Spinal cord (tissue), 10 donors: ENCODE results near the gene COL20A1. TPM values are rescaled to one million over a fixed set of nuclear protein-coding genes. Genes with fewer than 3 reads are reported as not detected.
"Not testable (repeated sequence)": the region's sequence is repeated elsewhere in the genome, so short reads cannot be mapped to it uniquely, and the experiment has no call there.

Experiments
- DNase-seq, 6 donors: peaks; one replicate each; pipeline versions ENCODE4 v3.0.0 to v3.0.0-alpha.2; 2013 to 2015; ENCODE audit warnings: low spot score in 6 of 6, low read depth in 4 of 6
- H3K27ac ChIP-seq: one replicate; pipeline ENCODE4 v1.5.1; 2013; ENCODE audit warnings: low read depth, low read length, control low read depth
- H3K27me3 ChIP-seq: one replicate; pipeline ENCODE4 v1.6.1; 2013; ENCODE audit warnings: low read length; ENCODE audit not compliant: control insufficient read depth, insufficient read depth
- H3K36me3 ChIP-seq: one replicate; pipeline ENCODE4 v1.6.1; 2013; ENCODE audit warnings: low read length; ENCODE audit not compliant: control insufficient read depth, insufficient read depth
- H3K4me1 ChIP-seq: one replicate; pipeline ENCODE4 v1.6.1; 2013; ENCODE audit warnings: low read length; ENCODE audit not compliant: control insufficient read depth, insufficient read depth
- H3K4me3 ChIP-seq: one replicate; pipeline ENCODE4 v1.5.1; 2013; ENCODE audit warnings: low read depth, low read length, control low read depth
- H3K9me3 ChIP-seq: one replicate; pipeline ENCODE4 v1.6.1; 2013; ENCODE audit warnings: low read length; ENCODE audit not compliant: control insufficient read depth, insufficient read depth
- WGBS: methylation state at CpG from one replicate; pipeline ENCODE4 v1.1.5; 2013; ENCODE audit warnings: missing lambda C conversion rate; ENCODE audit not compliant: insufficient coverage; 5-methylcytosine and 5-hydroxymethylcytosine counted together
- polyA plus RNA-seq, 2 donors: library from polyadenylated mRNA; unstranded; fragments of 120-200 nt; gene quantifications; one replicate each; pipeline ENCODE4 v1.2.1, GENCODE V29; 2013; ENCODE audit not compliant: insufficient read length in 2 of 2
- total RNA-seq, 2 donors: library from RNA; depleted of rRNA in 1 of 2; stranded (reverse); fragments of 120-200 nt in 1 of 2; fragments of >200 nt in 1 of 2; gene quantifications; one replicate each; pipeline versions ENCODE4 v1.2.3 to v1.2.4, GENCODE V29; 2013 to 2014
- donor health status: healthy.

Gene COL20A1
- total and polyA plus RNA-seq, 4 donors: 10.3 to 50.9 (median 32.2) TPM

GRCh38 chr20:63373996-63374395, 81.0 kb downstream of the COL20A1 start:
- Histone ChIP-seq H3K36me3 (peaks cover 9% of the 10 kb centered on the region), H3K27ac (no peak overlapping the region), H3K4me3 (no peak overlapping the region), H3K4me1 (peaks cover 48% of the 10 kb centered on the region), H3K27me3 (peaks cover 2% of the 10 kb centered on the region), H3K9me3 (no peaks in the 10 kb centered on the region)
- DNase-seq: no peak
- 81% methylated on average over 17 of the region's 19 CpGs for WGBS

- H3K27ac ChIP-seq: no peak overlapping the region
- H3K27me3 ChIP-seq: peaks cover 2% of the 10 kb centered on the region
- H3K4me1 ChIP-seq: peaks cover 52% of the 10 kb centered on the region
- 64% methylated on average over 11 of the region's 12 CpGs for WGBS
- no peaks in the 10 kb centered on the region for H3K9me3 ChIP-seq
- DNase-seq: no peak
- H3K4me3 ChIP-seq: no peak overlapping the region
- peaks cover 9% of the 10 kb centered on the region for H3K36me3 ChIP-seq
Measured at GRCh38 chr20:63374504-63374903, 81.5 kb downstream of the COL20A1 start.

GRCh38 chr20:63375438-63375837, 82.5 kb downstream of the COL20A1 start:
- Histone ChIP-seq H3K4me1 (peaks cover 46% of the 10 kb centered on the region), H3K27ac (no peak overlapping the region), H3K9me3 (no peaks in the 10 kb centered on the region), H3K36me3 (peaks cover 9% of the 10 kb centered on the region), H3K27me3 (peaks cover 2% of the 10 kb centered on the region), H3K4me3 (no peak overlapping the region)
- no peak for DNase-seq
- 75% methylated on average over 2 of the region's 3 CpGs for WGBS

- DNase-seq: no peak
- Histone ChIP-seq H3K27ac (no peak overlapping the region), H3K9me3 (no peaks in the 10 kb centered on the region), H3K27me3 (peaks cover 2% of the 10 kb centered on the region), H3K36me3 (peaks cover 9% of the 10 kb centered on the region), H3K4me1 (peaks cover 40% of the 10 kb centered on the region), H3K4me3 (no peak overlapping the region)
- WGBS: 36% methylated on average over 24 of the region's 31 CpGs
Measured at GRCh38 chr20:63376283-63377250, 83.6 kb downstream of the COL20A1 start.

GRCh38 chr20:63377256-63377941, 84.4 kb downstream of the COL20A1 start:
- H3K27ac ChIP-seq: no peak overlapping the region
- peaks cover 2% of the 10 kb centered on the region for H3K27me3 ChIP-seq
- 3% methylated on average over 28 of the region's 32 CpGs for WGBS
- peaks cover 47% of the 10 kb centered on the region for H3K4me1 ChIP-seq
- H3K36me3 ChIP-seq: peaks cover 9% of the 10 kb centered on the region
- H3K4me3 ChIP-seq: no peak overlapping the region
- DNase-seq: peak; percentile 43 to 97 (median 62)
- H3K9me3 ChIP-seq: no peaks in the 10 kb centered on the region

GRCh38 chr20:63377951-63378381, 85.0 kb downstream of the COL20A1 start:
- DNase-seq: peak in 2 of 6 donors; percentile 80 to 82
- WGBS: 12% methylated on average over 15 of the region's 15 CpGs
- H3K27ac ChIP-seq: no peak overlapping the region
- no peak overlapping the region for H3K4me3 ChIP-seq
- H3K9me3 ChIP-seq: no peaks in the 10 kb centered on the region
- peaks cover 48% of the 10 kb centered on the region for H3K4me1 ChIP-seq
- peaks cover 9% of the 10 kb centered on the region for H3K36me3 ChIP-seq
- H3K27me3 ChIP-seq: peaks cover 2% of the 10 kb centered on the region

GRCh38 chr20:63378626-63379025, 85.6 kb downstream of the COL20A1 start:
- Histone ChIP-seq H3K9me3 (no peaks in the 10 kb centered on the region), H3K4me1 (peaks cover 48% of the 10 kb centered on the region), H3K27ac (no peak overlapping the region), H3K36me3 (peaks cover 6% of the 10 kb centered on the region), H3K4me3 (no peak overlapping the region), H3K27me3 (peaks cover 2% of the 10 kb centered on the region)
- DNase-seq: no peak
- WGBS: 74% methylated on average over 8 of the region's 12 CpGs

- H3K36me3 ChIP-seq: no peaks in the 10 kb centered on the region
- no peak overlapping the region for H3K27ac ChIP-seq
- peaks cover 48% of the 10 kb centered on the region for H3K4me1 ChIP-seq
- no peak overlapping the region for H3K4me3 ChIP-seq
- peaks cover 2% of the 10 kb centered on the region for H3K27me3 ChIP-seq
- no peaks in the 10 kb centered on the region for H3K9me3 ChIP-seq
- WGBS: 82% methylated on average over 11 of the region's 11 CpGs
- DNase-seq: no peak
Measured at GRCh38 chr20:63379296-63379695, 86.3 kb downstream of the COL20A1 start.

GRCh38 chr20:63379872-63380271, 86.9 kb downstream of the COL20A1 start:
- WGBS: 89% methylated on average over 9 of the region's 9 CpGs

More at GRCh38 chr20:63379872-63380271, 86.9 kb downstream of the COL20A1 start:
- H3K27ac ChIP-seq, H3K36me3 ChIP-seq, H3K4me3 ChIP-seq, DNase-seq, H3K27me3 ChIP-seq, H3K9me3 ChIP-seq: not testable (repeated sequence)
- peaks cover 48% of the 10 kb centered on the region for H3K4me1 ChIP-seq
